Stomach (tissue), 9 donors: ENCODE data around the gene B2M. TPM values are rescaled to one million over a fixed set of nuclear protein-coding genes. Genes with fewer than 3 reads are reported as not detected.

Experiments used
- DNase-seq, 2 donors: peaks; one replicate each; pipeline versions ENCODE4 v3.0.0 to v3.0.0-alpha.2; 2013 to 2019
- H3K27ac ChIP-seq, 5 donors: fragments of 200-600 bp in 4 of 5; sonication (generic) in 4 of 5; one replicate each; pipeline ENCODE4 v1.5.1; 2013 to 2019; ENCODE audit warnings: mild to moderate bottlenecking in 1 of 5, moderate library complexity in 1 of 5
- H3K27me3 ChIP-seq, 3 donors: fragments of 200-600 bp; sonication (generic); one replicate each; pipeline ENCODE4 v1.5.1; 2017 to 2019; ENCODE audit warnings: mixed run types in 1 of 3
- H3K36me3 ChIP-seq, 4 donors: fragments of 200-600 bp; sonication (generic); 1 replicate in 3 of 4; 2 replicates in 1 of 4; pipeline ENCODE4 v1.5.1; 2016 to 2019
- H3K4me1 ChIP-seq, 4 donors: fragments of 200-600 bp; sonication (generic); one replicate each; pipeline ENCODE4 v1.5.1; 2016 to 2019
- H3K4me3 ChIP-seq, 4 donors: fragments of 200-600 bp; sonication (generic) in 3 of 4; one replicate each; pipeline ENCODE4 v1.5.1; 2016 to 2019; ENCODE audit warnings: mild to moderate bottlenecking in 1 of 4
- H3K9me3 ChIP-seq, 4 donors: fragments of 200-600 bp; sonication (generic); one replicate each; pipeline ENCODE4 v1.5.1; 2016 to 2019
- EP300 ChIP-seq: sonication (generic); formaldehyde crosslinking; IDR thresholded peaks from one replicate; pipeline ENCODE4 v1.6.1; 2017; ENCODE audit warnings: antibody characterized with exemption
- POLR2A ChIP-seq, 4 donors: fragments of 450-650 bp; IDR thresholded peaks; one replicate each; pipeline ENCODE4 v1.6.1; 2016; ENCODE audit warnings: antibody characterized with exemption in 4 of 4, control low read depth in 2 of 4, mild to moderate bottlenecking in 1 of 4, moderate library complexity in 1 of 4
- POLR2AphosphoS5 ChIP-seq, 3 donors: sonication (generic); formaldehyde crosslinking; IDR thresholded peaks; one replicate each; pipeline ENCODE4 v1.6.1; 2016; ENCODE audit warnings: antibody characterized with exemption in 3 of 3
- WGBS, 5 donors: extraction: QIAGEN DNeasy Blood & Tissue Kit in 3 of 5; methylation state at CpG; one replicate each; pipeline versions ENCODE4 v1.1.5 to v1.1.7; 2013 to 2018; 5-methylcytosine and 5-hydroxymethylcytosine counted together
- intact Hi-C: fragments of 100-400 bp; cut with DNase I; formaldehyde crosslinking; loops from one replicate; pipeline ENCODE4 v1.15.1; 2023; ENCODE audit warnings: low total_unique reads
- polyA plus RNA-seq, 3 donors: library from polyadenylated mRNA; stranded (reverse); fragments of 200-250 nt; gene quantifications; one replicate each; pipeline ENCODE4 v1.2.3, GENCODE V29; 2013
- total RNA-seq, 5 donors: library from RNA; depleted of rRNA; stranded (reverse); fragments of >200 nt; gene quantifications; one replicate each; pipeline versions ENCODE4 v1.1.0 to v1.2.3, GENCODE V29; 2014 to 2016
- TF ChIP-seq, protein P1 (sequence below), 7 experiments: fragments of 450-650 bp in 4 of 7; fragments of 200-600 bp in 3 of 7; sonication (generic) in 3 of 7; IDR thresholded peaks; one replicate each; pipeline ENCODE4 v1.5.1; 2016 to 2019; ENCODE audit warnings: antibody characterized with exemption in 7 of 7, control low read depth in 2 of 7, mild to moderate bottlenecking in 1 of 7
- donor health status: healthy with polysubstance abuse.
- donor health status: Bipolar disorder and iron deficiency.
- donor health status: healthy.

Gene B2M
- total and polyA plus RNA-seq, 8 donors, result 815 to 3,849 (median 1,903) TPM

DNA sequence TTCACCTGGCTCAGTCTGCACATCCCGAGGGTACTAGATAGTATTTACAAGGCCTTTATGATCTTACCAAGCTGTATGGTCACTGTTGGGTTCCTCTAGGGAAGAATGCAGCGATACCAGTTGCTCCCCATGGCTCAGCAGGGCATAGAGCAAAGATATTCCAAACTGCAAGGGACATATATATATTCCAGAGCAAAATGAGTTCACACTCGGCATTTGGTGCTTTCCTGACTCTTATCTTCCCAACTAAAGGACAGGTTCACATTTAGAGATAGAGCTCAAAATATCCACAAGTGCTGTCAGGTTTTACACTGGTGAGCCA, 44.3 kb upstream of the B2M start:
- no peak overlapping the region for H3K4me3 ChIP-seq
- no peaks in the 10 kb centered on the region for H3K36me3 ChIP-seq
- no peak for TF ChIP-seq EP300
- TF ChIP-seq POLR2AphosphoS5 (IDR thresholded peaks at IDR 0.05), result no peak
- TF ChIP-seq, protein P1, sequence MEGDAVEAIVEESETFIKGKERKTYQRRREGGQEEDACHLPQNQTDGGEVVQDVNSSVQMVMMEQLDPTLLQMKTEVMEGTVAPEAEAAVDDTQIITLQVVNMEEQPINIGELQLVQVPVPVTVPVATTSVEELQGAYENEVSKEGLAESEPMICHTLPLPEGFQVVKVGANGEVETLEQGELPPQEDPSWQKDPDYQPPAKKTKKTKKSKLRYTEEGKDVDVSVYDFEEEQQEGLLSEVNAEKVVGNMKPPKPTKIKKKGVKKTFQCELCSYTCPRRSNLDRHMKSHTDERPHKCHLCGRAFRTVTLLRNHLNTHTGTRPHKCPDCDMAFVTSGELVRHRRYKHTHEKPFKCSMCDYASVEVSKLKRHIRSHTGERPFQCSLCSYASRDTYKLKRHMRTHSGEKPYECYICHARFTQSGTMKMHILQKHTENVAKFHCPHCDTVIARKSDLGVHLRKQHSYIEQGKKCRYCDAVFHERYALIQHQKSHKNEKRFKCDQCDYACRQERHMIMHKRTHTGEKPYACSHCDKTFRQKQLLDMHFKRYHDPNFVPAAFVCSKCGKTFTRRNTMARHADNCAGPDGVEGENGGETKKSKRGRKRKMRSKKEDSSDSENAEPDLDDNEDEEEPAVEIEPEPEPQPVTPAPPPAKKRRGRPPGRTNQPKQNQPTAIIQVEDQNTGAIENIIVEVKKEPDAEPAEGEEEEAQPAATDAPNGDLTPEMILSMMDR (IDR thresholded peaks at IDR 0.05), result no peak
- no peak for TF ChIP-seq POLR2A (IDR thresholded peaks at IDR 0.05)
- WGBS, 5 donors, result 55 to 74% (median 64%) methylated on average over 3 of the region's 3 CpGs
- peak overlapping the region in 3 of 5 donors; percentile 17 to 57 (median 25) for H3K27ac ChIP-seq
- H3K9me3 ChIP-seq, result no peaks in the 10 kb centered on the region
- no peaks in the 10 kb centered on the region for H3K27me3 ChIP-seq
- no peak for DNase-seq
- intact Hi-C loops, result no loop called here
- H3K4me1 ChIP-seq, result peaks cover 0 to 15% (median 9%) of the 10 kb centered on the region in 4 donors

DNA sequence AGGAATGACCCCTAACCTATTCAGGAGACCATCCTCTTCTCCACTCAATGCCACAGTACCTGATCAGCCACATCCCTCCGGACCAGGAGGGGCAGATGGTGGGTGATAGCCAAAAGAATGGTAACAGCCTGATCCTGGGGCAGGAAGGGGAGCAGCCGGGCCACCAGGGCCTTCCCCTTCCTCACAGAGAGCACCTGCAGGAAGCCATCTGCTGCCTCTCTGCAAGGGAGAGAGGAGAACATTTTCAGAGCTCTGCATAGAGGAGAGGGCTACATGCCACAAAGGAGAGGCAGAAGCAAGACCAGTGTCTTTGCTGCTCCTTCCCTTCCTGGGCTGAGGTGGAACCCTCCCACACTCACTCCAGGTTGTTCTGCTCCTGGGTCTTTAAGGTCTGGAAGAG, 42.4 kb upstream of the B2M start:
- Histone ChIP-seq H3K27me3 (no peaks in the 10 kb centered on the region), H3K36me3 (no peaks in the 10 kb centered on the region), H3K4me3 (no peak overlapping the region), H3K9me3 (no peaks in the 10 kb centered on the region), H3K27ac (no peak overlapping the region), H3K4me1 (peaks cover 0 to 8% (median under 1%) of the 10 kb centered on the region in 4 donors)
- 61 to 80% (median 67%) methylated on average over 2 of the region's 2 CpGs for WGBS, 5 donors
- DNase-seq, result no peak
- intact Hi-C loops, result no loop called here
- TF ChIP-seq EP300, result no peak
- TF ChIP-seq POLR2A (IDR thresholded peaks at IDR 0.05), result no peak
- TF ChIP-seq, protein P1 (IDR thresholded peaks at IDR 0.05), result no peak
- TF ChIP-seq POLR2AphosphoS5 (IDR thresholded peaks at IDR 0.05), result no peak

DNA sequence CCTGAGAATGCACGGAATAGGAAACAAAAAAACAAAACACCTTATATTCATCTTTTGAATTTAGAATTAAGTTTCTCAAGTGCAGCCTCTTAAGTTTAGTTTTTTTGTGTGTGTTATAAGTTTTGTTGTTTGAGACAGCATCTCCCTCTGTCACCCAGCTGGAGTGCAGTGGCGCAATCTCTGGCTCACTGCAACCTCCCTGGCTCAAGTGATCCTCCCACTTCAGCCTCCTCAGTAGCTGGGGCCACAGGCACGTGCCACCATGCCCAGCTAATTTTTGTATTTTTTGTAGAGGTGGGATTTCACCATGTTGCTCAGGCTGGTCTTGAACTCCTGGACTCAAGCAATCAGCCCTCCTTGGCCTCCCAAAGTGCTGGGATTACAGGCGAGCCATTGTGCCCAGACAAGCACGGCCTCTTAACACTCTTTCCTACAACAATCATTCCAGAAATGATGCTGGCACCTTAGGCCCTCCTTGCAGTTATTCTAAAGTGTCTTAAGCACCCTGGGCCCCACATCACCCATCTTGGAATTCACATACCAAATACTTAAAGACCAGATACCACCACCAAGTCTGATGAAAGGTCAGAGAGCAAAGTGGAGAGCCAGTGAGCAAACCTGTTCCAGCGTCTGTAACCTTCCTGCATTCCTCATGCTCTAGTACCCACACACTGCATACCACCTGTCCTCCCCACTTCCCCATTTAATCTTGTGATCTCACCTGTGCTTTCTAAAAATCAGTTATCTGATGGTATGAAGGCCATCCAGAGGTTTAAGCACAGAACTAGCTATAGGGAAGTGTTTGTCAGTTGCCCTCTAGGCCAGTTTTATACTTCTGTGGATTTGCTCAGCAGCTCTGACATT, 41.0 kb upstream of the B2M start:
- H3K27ac ChIP-seq, result peak overlapping the region in 1 of 5 donors; percentile 12
- no peaks in the 10 kb centered on the region for H3K9me3 ChIP-seq
- no peaks in the 10 kb centered on the region for H3K36me3 ChIP-seq
- 90 to 92% (median 91%) methylated on average over 6 of the region's 6 CpGs for WGBS, 5 donors
- no peaks in the 10 kb centered on the region for H3K27me3 ChIP-seq
- H3K4me3 ChIP-seq, result no peak overlapping the region
- H3K4me1 ChIP-seq, result no peaks in the 10 kb centered on the region
- intact Hi-C loops, result loop anchor here (5.0 kb wide), 1 partner anchor 67 kb away; the partner anchor contains the start of gene TRIM69
- no peak for TF ChIP-seq POLR2A (IDR thresholded peaks at IDR 0.05)
- TF ChIP-seq, protein P1 (IDR thresholded peaks at IDR 0.05), result no peak
- TF ChIP-seq POLR2AphosphoS5 (IDR thresholded peaks at IDR 0.05), result no peak
- TF ChIP-seq EP300, result no peak
- no peak for DNase-seq

DNA sequence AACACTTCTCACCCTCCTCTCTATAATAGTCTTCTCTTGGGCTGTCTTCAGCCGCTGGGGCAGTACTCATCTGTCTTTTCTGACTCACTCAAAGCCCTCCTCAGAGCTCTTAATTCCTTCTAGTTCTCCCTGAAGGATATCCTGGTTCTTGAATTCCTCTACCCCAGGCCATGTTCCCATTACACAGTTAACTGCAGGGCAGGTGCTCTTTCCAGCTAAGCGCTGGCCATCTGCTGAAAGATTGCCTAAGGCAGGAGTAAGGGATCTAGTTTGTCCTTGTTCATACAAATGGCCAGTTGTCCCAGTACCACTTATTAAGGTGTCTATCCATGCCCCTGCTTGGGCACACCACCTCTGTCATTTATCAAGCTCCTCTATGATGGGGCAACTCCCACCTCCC, 37.7 kb upstream of the B2M start:
- intact Hi-C loops, result loop anchor here (5.0 kb wide), 1 partner anchor 64 kb away; the partner anchor contains the start of gene TRIM69
- WGBS, 5 donors, result 94 to 96% (median 95%) methylated on average over 2 of the region's 2 CpGs

More for the DNA sequence above, 37.7 kb upstream of the B2M start:
- no peak overlapping the region for H3K4me3 ChIP-seq
- H3K9me3 ChIP-seq, result no peaks in the 10 kb centered on the region
- H3K36me3 ChIP-seq, result no peaks in the 10 kb centered on the region
- no peaks in the 10 kb centered on the region for H3K4me1 ChIP-seq
- DNase-seq, result no peak
- no peak overlapping the region for H3K27ac ChIP-seq
- H3K27me3 ChIP-seq, result no peaks in the 10 kb centered on the region
- TF ChIP-seq POLR2AphosphoS5 (IDR thresholded peaks at IDR 0.05), result no peak
- TF ChIP-seq, protein P1 (IDR thresholded peaks at IDR 0.05), result no peak
- no peak for TF ChIP-seq EP300
- TF ChIP-seq POLR2A (IDR thresholded peaks at IDR 0.05), result no peak
